Activated CD4-positive, alpha-beta memory T cell treated with anti-CD3 and anti-CD28 coated beads for 36 hours (primary cell): ENCODE measurements around the gene USP31. TPM values are rescaled to one million over a fixed set of nuclear protein-coding genes. Genes with fewer than 3 reads are reported as not detected.

ENCODE experiments used
- CTCF ChIA-PET: fragments of 350-600 bp; sonication (Branson Sonifier 250); formaldehyde crosslinking; loops from one replicate; lab custom pipeline; 2021; ENCODE audit warnings: antibody characterized with exemption, inconsistent platforms; lab: Charles Lee
- POLR2A ChIA-PET: fragments of 350-600 bp; sonication (Branson Sonifier 250); formaldehyde crosslinking; loops from one replicate; lab custom pipeline; 2021; ENCODE audit warnings: antibody characterized with exemption; lab: Charles Lee
- DNase-seq: peaks from one replicate; pipeline ENCODE4 v3.0.0-alpha.2; 2020
- H3K27ac Mint-ChIP-seq: one replicate; pipeline ENCODE4 v1.8.0; 2021; ENCODE audit warnings: mixed read lengths
- H3K27me3 Mint-ChIP-seq: one replicate; pipeline ENCODE4 v1.8.0; 2021; ENCODE audit warnings: mixed read lengths
- H3K36me3 Mint-ChIP-seq: one replicate; pipeline ENCODE4 v1.8.0; 2021; ENCODE audit warnings: mixed read lengths
- H3K4me1 Mint-ChIP-seq: one replicate; pipeline ENCODE4 v1.8.0; 2021; ENCODE audit warnings: low read depth, mixed read lengths
- H3K4me3 Mint-ChIP-seq: one replicate; pipeline ENCODE4 v1.8.0; 2021; ENCODE audit warnings: mild to moderate bottlenecking, mixed read lengths
- H3K9me3 Mint-ChIP-seq: one replicate; pipeline ENCODE4 v1.8.0; 2021; ENCODE audit warnings: mixed read lengths
- intact Hi-C: fragments of 100-400 bp; cut with micrococcal nuclease; formaldehyde crosslinking; loops from one replicate; pipeline ENCODE4 v1.15.1; 2023
- total RNA-seq, 2 experiments: library from RNA; stranded (reverse); gene quantifications; one replicate each; pipeline ENCODE4 v1.2.3, GENCODE V29; 2021

USP31 gene
- total RNA-seq, 2 experiments from 2014 or later = 5.4 to 5.7 TPM

DNA sequence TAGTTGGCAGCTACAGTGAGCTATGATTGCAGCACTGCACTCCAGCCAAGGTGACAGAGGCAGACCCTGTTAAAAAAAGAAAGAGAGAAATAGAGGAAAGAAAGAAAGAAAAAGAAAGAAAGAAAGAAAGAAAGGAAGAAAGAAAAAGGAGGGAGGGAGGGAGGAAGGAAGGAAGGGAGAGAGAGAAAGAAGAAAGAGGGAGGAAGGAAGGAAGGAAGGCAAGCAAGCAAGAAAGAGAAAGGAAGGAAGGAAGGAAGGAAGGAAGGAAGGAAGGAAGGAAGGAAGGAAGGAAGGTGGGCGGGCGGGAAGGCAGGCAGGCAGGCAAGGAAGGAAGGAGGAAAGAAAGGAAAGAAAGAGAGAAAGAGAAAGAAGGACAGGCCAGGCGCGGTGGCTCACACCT lies 32.3 kb upstream of the USP31 start:
- DNase-seq = no peak
- intact Hi-C loops = no loop called here
- peaks cover 48% of the 10 kb centered on the region for H3K27me3 Mint-ChIP-seq
- no peak overlapping the region for H3K27ac Mint-ChIP-seq
- H3K36me3 Mint-ChIP-seq = no peaks in the 10 kb centered on the region
- ChIA-PET POLR2A (no interaction called here), CTCF (interaction anchor here (0.6 to 7.7 kb wide), 3 partner anchors 32 to 253 kb away, joined by 3 to 96 read pairs (median 3); no protein-coding TSS in a partner anchor)
- H3K9me3 Mint-ChIP-seq = no peaks in the 10 kb centered on the region
- no peak overlapping the region for H3K4me3 Mint-ChIP-seq
- peaks cover 7% of the 10 kb centered on the region for H3K4me1 Mint-ChIP-seq

DNA sequence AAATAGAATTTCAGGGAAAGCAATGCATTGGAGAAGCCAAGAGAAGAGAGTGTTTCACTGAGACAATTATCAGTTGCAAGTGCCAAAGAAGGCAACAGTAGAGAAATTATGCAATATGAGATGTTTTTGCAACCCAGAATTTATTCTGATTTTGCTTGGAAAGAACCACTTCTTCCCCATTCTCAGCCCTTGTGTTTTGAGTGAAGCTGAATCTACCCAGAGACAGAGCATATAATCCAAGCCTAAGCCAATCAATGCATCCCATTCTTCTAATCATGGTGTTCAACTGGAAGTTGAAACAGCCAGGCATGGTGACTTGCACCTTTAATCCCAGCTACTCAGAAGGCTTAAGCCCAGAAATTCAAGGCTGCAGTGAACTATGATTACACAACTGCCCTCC lies 26.4 kb upstream of the USP31 start:
- CTCF ChIA-PET = no interaction called here
- Mint-ChIP-seq H3K27me3 (peaks cover 46% of the 10 kb centered on the region), H3K27ac (no peak overlapping the region)

DNA sequence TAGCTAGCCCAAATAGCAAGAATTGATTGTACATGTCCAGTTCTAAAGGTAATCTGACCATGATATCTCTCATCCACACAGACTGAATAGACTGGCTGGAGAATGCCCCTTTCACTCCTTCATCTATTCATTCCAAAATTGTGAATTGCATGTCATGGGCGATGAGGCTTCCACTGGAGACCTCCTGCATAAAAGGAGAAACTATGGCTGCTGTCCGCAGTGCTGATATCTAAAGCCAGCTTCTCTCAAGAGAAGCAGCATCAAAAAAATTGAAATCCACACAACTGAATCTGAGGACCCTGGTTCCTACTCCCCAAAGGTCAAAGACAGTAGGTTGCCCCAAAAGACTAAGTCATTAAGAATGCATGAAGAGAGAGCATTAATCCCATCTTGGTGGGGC lies 25.4 kb upstream of the USP31 start:
- Mint-ChIP-seq H3K36me3 (no peaks in the 10 kb centered on the region), H3K4me1 (no peaks in the 10 kb centered on the region), H3K4me3 (no peak overlapping the region), H3K27me3 (peaks cover 47% of the 10 kb centered on the region), H3K9me3 (no peaks in the 10 kb centered on the region), H3K27ac (no peak overlapping the region)
- ChIA-PET POLR2A (interaction anchor here (0.9 kb wide), 1 partner anchor 26 kb away, joined by 3 read pairs; the partner anchor contains the start of gene USP31), CTCF (interaction anchor here (1.2 kb wide), 1 partner anchor 10 kb away, joined by 3 read pairs; no protein-coding TSS in a partner anchor)
- DNase-seq = no peak
- intact Hi-C loops = no loop called here

More for the DNA sequence above, 26.4 kb upstream of the USP31 start:
- intact Hi-C loops = no loop called here
- Mint-ChIP-seq H3K4me3 (no peak overlapping the region), H3K4me1 (no peaks in the 10 kb centered on the region), H3K9me3 (no peaks in the 10 kb centered on the region), H3K36me3 (no peaks in the 10 kb centered on the region)
- no peak for DNase-seq
- POLR2A ChIA-PET = no interaction called here

DNA sequence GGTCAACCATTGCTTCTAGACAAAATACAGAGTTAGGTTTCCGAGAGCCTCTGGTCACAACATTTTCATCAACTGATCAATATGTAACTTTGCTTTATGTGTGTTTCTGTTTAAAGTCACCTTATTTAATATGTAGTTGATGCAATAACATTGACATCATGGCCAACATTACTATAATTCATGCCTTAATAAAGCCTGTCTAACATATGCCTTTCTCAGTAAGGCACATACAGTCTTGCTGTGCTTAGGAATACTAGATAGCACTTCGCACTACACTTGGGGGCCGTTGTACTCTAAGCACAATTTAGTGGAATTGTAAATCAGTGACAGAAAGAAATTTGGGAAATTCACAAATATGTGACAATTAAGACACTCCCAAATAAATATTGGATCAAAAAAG lies 23.7 kb upstream of the USP31 start:
- Mint-ChIP-seq H3K36me3 (no peaks in the 10 kb centered on the region), H3K4me1 (no peaks in the 10 kb centered on the region), H3K9me3 (no peaks in the 10 kb centered on the region), H3K4me3 (no peak overlapping the region), H3K27ac (no peak overlapping the region), H3K27me3 (peaks cover 39% of the 10 kb centered on the region)
- no peak for DNase-seq
- ChIA-PET POLR2A (no interaction called here), CTCF (no interaction called here)
- intact Hi-C loops = no loop called here

DNA sequence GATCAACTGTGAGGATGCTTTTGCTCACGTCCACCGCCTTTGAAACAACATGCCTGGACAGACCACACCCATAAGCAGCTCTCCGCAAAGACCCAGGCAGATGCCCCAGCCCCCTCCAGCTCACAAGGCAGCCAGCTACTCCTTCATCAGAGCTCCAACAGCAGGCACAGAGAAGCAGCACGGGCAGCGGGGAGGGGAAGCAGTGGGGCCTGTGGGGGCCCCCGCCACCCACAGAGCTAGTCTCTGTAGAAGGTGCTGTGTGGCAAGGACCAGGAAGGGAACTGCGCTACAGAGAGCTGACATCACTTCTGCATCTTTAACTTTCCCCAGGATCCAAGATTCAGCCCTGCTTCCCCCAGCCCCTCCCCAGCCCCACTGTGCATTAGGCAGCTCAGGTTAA lies 23.3 kb upstream of the USP31 start:
- no peaks in the 10 kb centered on the region for H3K36me3 Mint-ChIP-seq
- no peak overlapping the region for H3K4me3 Mint-ChIP-seq
- H3K27me3 Mint-ChIP-seq = peaks cover 40% of the 10 kb centered on the region
- no peak for DNase-seq
- H3K27ac Mint-ChIP-seq = no peak overlapping the region
- POLR2A ChIA-PET = no interaction called here
- intact Hi-C loops = no loop called here
- H3K9me3 Mint-ChIP-seq = no peaks in the 10 kb centered on the region
- H3K4me1 Mint-ChIP-seq = no peaks in the 10 kb centered on the region
- CTCF ChIA-PET = no interaction called here

DNA sequence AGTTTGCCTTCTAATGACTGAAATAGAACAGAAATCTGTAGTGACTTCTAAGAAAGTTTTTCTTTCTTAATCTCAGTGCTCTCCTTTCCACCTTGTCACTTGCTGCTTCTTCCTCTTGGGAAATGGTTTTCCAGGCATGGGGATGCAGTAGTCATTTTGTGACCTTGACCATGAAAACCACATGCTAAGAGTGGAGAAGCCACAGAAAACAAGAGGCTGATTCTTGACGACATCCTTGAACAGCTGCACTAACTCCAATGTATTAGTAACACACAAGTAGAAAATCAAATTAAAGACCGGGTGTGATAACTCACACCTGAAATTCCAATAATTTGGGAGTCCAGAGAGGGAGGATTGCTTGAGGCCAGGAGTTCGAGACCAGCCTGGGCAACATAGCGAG lies 15.5 kb upstream of the USP31 start:
- intact Hi-C loops = no loop called here
- CTCF ChIA-PET = no interaction called here
- POLR2A ChIA-PET = no interaction called here
- H3K27ac Mint-ChIP-seq = no peak overlapping the region
- no peaks in the 10 kb centered on the region for H3K36me3 Mint-ChIP-seq
- H3K4me1 Mint-ChIP-seq = no peaks in the 10 kb centered on the region
- no peak for DNase-seq
- no peak overlapping the region for H3K4me3 Mint-ChIP-seq
- H3K9me3 Mint-ChIP-seq = no peaks in the 10 kb centered on the region
- H3K27me3 Mint-ChIP-seq = peaks cover 45% of the 10 kb centered on the region

DNA sequence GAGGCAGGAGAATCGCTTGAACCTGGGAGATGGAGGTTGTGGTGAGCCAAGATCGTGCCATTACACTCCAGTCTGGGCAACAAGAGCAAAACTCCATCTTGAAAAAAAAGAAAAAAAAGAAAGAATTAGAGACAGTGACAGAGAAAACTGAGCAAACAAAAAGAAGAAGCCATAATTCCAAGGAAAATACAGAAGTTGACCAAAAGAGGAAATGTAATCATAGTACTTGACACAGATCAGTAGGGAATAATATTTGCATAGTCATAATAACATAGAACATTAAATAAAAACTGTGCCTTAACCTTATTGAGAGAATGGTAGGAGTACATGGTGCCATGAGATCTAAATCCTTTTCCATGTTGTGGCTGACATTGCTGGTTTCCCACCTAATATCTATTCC lies 14.7 kb upstream of the USP31 start:
- H3K4me1 Mint-ChIP-seq = no peaks in the 10 kb centered on the region
- DNase-seq = no peak
- H3K4me3 Mint-ChIP-seq = no peak overlapping the region
- H3K9me3 Mint-ChIP-seq = no peaks in the 10 kb centered on the region
- H3K27ac Mint-ChIP-seq = no peak overlapping the region
- ChIA-PET CTCF (interaction anchor here (0.6 kb wide), 1 partner anchor 10 kb away, joined by 3 read pairs; no protein-coding TSS in a partner anchor), POLR2A (no interaction called here)
- no peaks in the 10 kb centered on the region for H3K36me3 Mint-ChIP-seq
- intact Hi-C loops = no loop called here
- peaks cover 44% of the 10 kb centered on the region for H3K27me3 Mint-ChIP-seq

DNA sequence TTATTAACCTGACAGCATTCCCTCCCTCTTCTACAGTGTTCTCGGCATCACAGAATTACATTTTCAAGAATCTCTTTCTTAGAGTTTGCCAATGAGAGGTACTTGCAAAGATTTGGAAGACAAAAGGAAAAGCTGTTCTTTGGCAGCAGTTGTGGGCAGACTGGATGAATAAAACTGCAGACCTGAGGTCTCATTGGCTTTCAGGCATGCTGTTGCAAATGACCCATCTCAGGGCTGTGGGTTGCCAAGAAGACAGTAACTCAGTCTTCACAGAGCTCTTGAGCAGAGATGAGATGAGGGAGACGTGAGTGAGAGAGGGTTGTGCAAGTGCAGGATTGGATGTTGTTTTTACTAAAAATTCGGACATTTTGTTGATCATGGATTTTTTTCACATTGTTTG lies 11.3 kb upstream of the USP31 start:
- Mint-ChIP-seq H3K27ac (no peak overlapping the region), H3K4me1 (peaks cover 6% of the 10 kb centered on the region), H3K4me3 (no peak overlapping the region), H3K9me3 (no peaks in the 10 kb centered on the region), H3K27me3 (peaks cover 34% of the 10 kb centered on the region), H3K36me3 (no peaks in the 10 kb centered on the region)
- CTCF ChIA-PET = no interaction called here
- POLR2A ChIA-PET = no interaction called here
- DNase-seq = no peak
- intact Hi-C loops = no loop called here

DNA sequence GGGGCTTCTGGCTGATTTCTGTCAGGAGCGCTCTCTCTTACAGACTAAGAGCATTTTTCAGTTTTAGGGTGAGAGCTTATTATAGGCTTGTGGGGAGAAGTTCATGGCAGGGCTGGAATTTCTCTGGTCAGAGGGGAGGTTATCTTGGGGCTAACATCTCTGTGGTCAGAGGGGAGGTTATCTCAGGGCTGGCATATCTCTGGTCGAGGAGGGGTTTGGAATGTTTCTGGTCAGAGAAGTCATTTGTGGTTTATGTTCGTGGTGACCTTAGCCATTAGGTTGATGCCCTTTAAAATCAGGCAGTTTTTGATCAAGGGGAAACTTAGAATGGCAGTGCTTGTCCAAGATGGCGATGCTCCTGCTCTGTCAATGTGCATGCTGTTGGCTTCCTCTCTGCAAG lies 10.8 kb upstream of the USP31 start:
- H3K27me3 Mint-ChIP-seq = peaks cover 36% of the 10 kb centered on the region
- no peak for DNase-seq
- no peaks in the 10 kb centered on the region for H3K9me3 Mint-ChIP-seq
- peaks cover 6% of the 10 kb centered on the region for H3K4me1 Mint-ChIP-seq
- intact Hi-C loops = no loop called here
- CTCF ChIA-PET = no interaction called here
- H3K4me3 Mint-ChIP-seq = no peak overlapping the region
- H3K36me3 Mint-ChIP-seq = no peaks in the 10 kb centered on the region
- POLR2A ChIA-PET = no interaction called here
- no peak overlapping the region for H3K27ac Mint-ChIP-seq

DNA sequence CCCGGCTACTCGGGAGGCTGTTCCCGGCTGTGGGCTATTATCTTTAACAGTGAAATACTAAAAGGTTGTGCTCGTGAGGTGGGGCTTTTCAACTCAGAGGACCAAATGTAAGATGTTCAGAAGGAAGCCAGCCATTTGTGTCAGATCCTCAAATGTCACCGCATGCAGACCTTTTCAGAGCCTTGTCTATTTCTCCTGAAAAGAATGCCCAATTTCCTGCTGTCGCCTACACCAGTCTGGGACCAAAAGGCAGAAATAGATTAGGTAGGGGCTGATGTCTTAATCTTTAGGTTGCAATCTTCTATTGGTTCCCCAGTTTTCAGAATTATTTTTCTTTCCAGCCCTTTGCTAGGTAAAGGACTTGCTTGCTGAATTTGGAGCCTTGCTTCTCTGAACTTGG lies 8.9 kb upstream of the USP31 start:
- Mint-ChIP-seq H3K4me1 (peaks cover 6% of the 10 kb centered on the region), H3K4me3 (no peak overlapping the region), H3K27me3 (peaks cover 26% of the 10 kb centered on the region), H3K27ac (no peak overlapping the region), H3K36me3 (no peaks in the 10 kb centered on the region), H3K9me3 (no peaks in the 10 kb centered on the region)
- CTCF ChIA-PET = interaction anchor here (0.6 kb wide), 1 partner anchor 100 kb away, joined by 3 read pairs; no protein-coding TSS in a partner anchor
- intact Hi-C loops = no loop called here
- no peak for DNase-seq
- POLR2A ChIA-PET = interaction anchor here (0.6 kb wide), 1 partner anchor 18 kb away, joined by 3 read pairs; no protein-coding TSS in a partner anchor

DNA sequence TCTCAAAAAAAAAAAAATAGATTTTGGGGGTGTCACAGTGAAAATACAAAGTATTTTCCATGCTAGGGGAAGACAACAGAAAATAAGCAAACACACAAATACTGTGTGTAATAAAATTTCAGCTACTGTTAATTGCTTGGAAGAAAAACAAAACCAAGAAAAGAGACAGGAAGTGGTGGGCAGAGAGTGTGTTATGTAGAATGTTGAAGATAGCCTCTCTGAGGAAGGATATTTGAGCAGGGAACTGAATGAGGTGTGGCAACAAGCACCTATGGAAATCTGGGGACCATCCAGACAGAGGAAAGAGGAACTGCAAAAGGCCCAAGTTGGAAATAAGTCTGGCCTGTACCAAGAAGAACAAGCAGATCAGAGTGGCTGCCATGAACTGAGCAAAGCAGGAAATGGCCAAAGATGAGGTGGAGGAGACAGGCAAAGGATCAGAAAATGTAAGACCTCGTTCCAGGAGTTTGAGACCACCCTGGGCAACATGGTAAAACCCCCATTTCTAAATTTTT lies 7.8 kb upstream of the USP31 start:
- Mint-ChIP-seq H3K9me3 (no peaks in the 10 kb centered on the region), H3K27me3 (peaks cover 21% of the 10 kb centered on the region), H3K4me3 (no peak overlapping the region), H3K27ac (no peak overlapping the region), H3K4me1 (peaks cover 6% of the 10 kb centered on the region), H3K36me3 (no peaks in the 10 kb centered on the region)
- intact Hi-C loops = no loop called here
- DNase-seq = no peak
- POLR2A ChIA-PET = interaction anchor here (0.6 to 0.7 kb wide), 2 partner anchors 82 to 701 kb away, joined by 3 read pairs; no protein-coding TSS in a partner anchor
- CTCF ChIA-PET = interaction anchor here (0.8 kb wide), 1 partner anchor 277 kb away, joined by 5 read pairs; no protein-coding TSS in a partner anchor

DNA sequence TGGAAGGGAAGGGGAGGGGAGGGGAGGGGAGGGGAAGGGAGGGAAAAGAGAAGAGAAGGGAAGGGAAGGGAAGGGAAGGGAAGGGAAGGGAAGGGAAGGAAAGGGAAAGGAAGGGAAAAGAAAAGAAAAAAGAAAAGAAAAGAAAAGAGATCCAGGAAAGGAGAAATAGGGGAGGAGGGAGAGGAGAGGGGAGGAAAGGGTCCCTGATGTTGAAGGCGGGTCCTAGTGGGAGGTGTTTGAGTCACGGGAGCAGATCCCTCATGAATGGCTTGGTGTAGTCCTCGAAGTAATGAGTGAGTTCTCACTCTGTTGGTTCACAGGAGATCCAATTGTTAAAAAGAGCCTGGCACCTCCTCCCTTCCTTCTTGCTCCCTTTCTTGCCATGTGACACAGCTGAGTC lies 6.9 kb upstream of the USP31 start:
- intact Hi-C loops = no loop called here
- CTCF ChIA-PET = no interaction called here

More for the DNA sequence above, 6.9 kb upstream of the USP31 start:
- no peak overlapping the region for H3K4me3 Mint-ChIP-seq
- POLR2A ChIA-PET = interaction anchor here (0.6 kb wide), 1 partner anchor 702 kb away, joined by 3 read pairs; no protein-coding TSS in a partner anchor
- no peaks in the 10 kb centered on the region for H3K36me3 Mint-ChIP-seq
- peaks cover 15% of the 10 kb centered on the region for H3K27me3 Mint-ChIP-seq
- no peak overlapping the region for H3K27ac Mint-ChIP-seq
- peaks cover 6% of the 10 kb centered on the region for H3K4me1 Mint-ChIP-seq
- no peaks in the 10 kb centered on the region for H3K9me3 Mint-ChIP-seq
- no peak for DNase-seq
